Omental fat pad (tissue), 4 donors: Measurements from ENCODE around the gene CEMIP2. TPM values are rescaled to one million over a fixed set of nuclear protein-coding genes. Genes with fewer than 3 reads are reported as not detected.

Experiments
- ATAC-seq: fragments of 150-250 bp; one replicate; pipeline ENCODE4 v1.9.1; 2016; ENCODE audit warnings: mild to moderate bottlenecking, moderate library complexity; ENCODE audit not compliant: low FRiP score
- DNase-seq: peaks from one replicate; pipeline ENCODE4 v3.0.0-alpha.2; 2019; ENCODE audit warnings: low spot score
- CTCF ChIP-seq, 3 donors: fragments of 450-650 bp; IDR thresholded peaks; one replicate each; pipeline ENCODE4 v1.5.1; 2016 to 2017; ENCODE audit warnings: antibody characterized with exemption in 3 of 3, mild to moderate bottlenecking in 3 of 3, moderate library complexity in 2 of 3
- total RNA-seq, 4 donors: library from RNA; depleted of rRNA; stranded (reverse); fragments of >200 nt; gene quantifications; one replicate each; pipeline ENCODE4 v1.1.0, GENCODE V29; 2016

CEMIP2 gene
- total RNA-seq, 4 donors from 2014 or later = 67.1 to 496 (median 126) TPM

- no peak for ATAC-seq
- no peak for DNase-seq
- TF ChIP-seq CTCF (IDR thresholded peaks at IDR 0.05) = no peak
Observed at GRCh38 chr9:71642056-71642455, 126.3 kb downstream of the CEMIP2 start.

- TF ChIP-seq CTCF (IDR thresholded peaks at IDR 0.05) = no peak
- no peak for ATAC-seq
- DNase-seq = no peak
Observed at GRCh38 chr9:71638627-71639026, 129.7 kb downstream of the CEMIP2 start.

GRCh38 chr9:71637926-71638325, 130.4 kb downstream of the CEMIP2 start:
- DNase-seq (no peak), ATAC-seq (no peak)
- TF ChIP-seq CTCF (IDR thresholded peaks at IDR 0.05) = no peak

GRCh38 chr9:71637375-71637774, 130.9 kb downstream of the CEMIP2 start:
- no peak for DNase-seq
- no peak for TF ChIP-seq CTCF (IDR thresholded peaks at IDR 0.05)
- no peak for ATAC-seq

- DNase-seq (no peak), ATAC-seq (no peak)
- TF ChIP-seq CTCF (IDR thresholded peaks at IDR 0.05) = no peak
Observed at GRCh38 chr9:71636143-71636839, 132.0 kb downstream of the CEMIP2 start.

- TF ChIP-seq CTCF (IDR thresholded peaks at IDR 0.05) = no peak
- DNase-seq (no peak), ATAC-seq (no peak)
Observed at GRCh38 chr9:71634752-71635151, 133.6 kb downstream of the CEMIP2 start.

Other genes starting within 250 kb of the CEMIP2 start
- gene ABHD17B, start 142.7 kb upstream of the CEMIP2 start, total RNA-seq = 10 to 100 TPM; 18.3 to 23.5 (median 19.5) TPM
- 10 to 100 TPM in 3 of 4 donors, 1 to 10 TPM in 1; 8.2 to 12.7 (median 11.4) TPM for gene C9orf85, start 143.1 kb upstream of the CEMIP2 start, total RNA-seq